Upper lobe of right lung (tissue), 1 donor: ENCODE measurements around the gene ZNF700. TPM values are rescaled to one million over a fixed set of nuclear protein-coding genes. Genes with fewer than 3 reads are reported as not detected.
"Not testable (repeated sequence)": the region's sequence is repeated elsewhere in the genome, so short reads cannot be mapped to it uniquely, and the experiment has no call there.

Experiments
- ATAC-seq: fragments of 200-7000 bp; cut with Tn5 transposase; one replicate; pipeline ENCODE4 v1.9.1; 2020; ENCODE audit warnings: mild to moderate bottlenecking, moderate library complexity
- DNase-seq: peaks from one replicate; pipeline ENCODE4 v3.0.0-alpha.2; 2020
- H3K27ac ChIP-seq: fragments of 200-600 bp; one replicate; pipeline ENCODE4 v1.8.0; 2022
- H3K27me3 ChIP-seq: fragments of 200-600 bp; one replicate; pipeline ENCODE4 v1.8.0; 2022; ENCODE audit warnings: mild to moderate bottlenecking
- H3K36me3 ChIP-seq: fragments of 200-600 bp; one replicate; pipeline ENCODE4 v1.8.0; 2022
- H3K4me1 ChIP-seq: fragments of 200-600 bp; one replicate; pipeline ENCODE4 v1.8.0; 2022
- H3K4me3 ChIP-seq: fragments of 200-600 bp; one replicate; pipeline ENCODE4 v1.8.0; 2022; ENCODE audit warnings: mild to moderate bottlenecking
- H3K9me3 ChIP-seq: fragments of 200-600 bp; one replicate; pipeline ENCODE4 v1.8.0; 2022
- CTCF ChIP-seq: fragments of 200-600 bp; IDR thresholded peaks from one replicate; pipeline ENCODE4 v1.8.0; 2022; ENCODE audit warnings: antibody characterized with exemption
- intact Hi-C: fragments of 100-400 bp; cut with DNase I; formaldehyde crosslinking; loops from one replicate; pipeline ENCODE4 v1.11.0; 2022
- total RNA-seq: library from RNA; stranded (reverse); fragmentation: NEBNext Ultra II Directional; extraction: Animal tissue kit (Norgen Biotek cat#: 25700); gene quantifications from one replicate; pipeline ENCODE4 v1.2.1, GENCODE V29; 2021
- donor health status: DM: no; HTN: yes; CAD: no; lungs with severe emphysema.

ZNF700 gene
- total RNA-seq, 1 donor from 2014 or later = 10.9 TPM

- no peak overlapping the region for H3K4me3 ChIP-seq
- no peak overlapping the region for H3K27ac ChIP-seq
- DNase-seq = no peak
- H3K9me3 ChIP-seq = peaks cover 67% of the 10 kb centered on the region
- H3K27me3 ChIP-seq = no peaks in the 10 kb centered on the region
- intact Hi-C loops = no loop called here
- no peak for TF ChIP-seq CTCF
- H3K4me1 ChIP-seq = no peaks in the 10 kb centered on the region
- H3K36me3 ChIP-seq = peaks cover 23% of the 10 kb centered on the region
- ATAC-seq = no peak
Measured at GRCh38 chr19:11905928-11906327, 19.0 kb upstream of the ZNF700 start.

GRCh38 chr19:11911937-11912336 lies 13.0 kb upstream of the ZNF700 start:
- H3K27ac ChIP-seq, H3K4me3 ChIP-seq, DNase-seq: not testable (repeated sequence)

GRCh38 chr19:11914417-11915051 lies 10.4 kb upstream of the ZNF700 start:
- H3K4me1 ChIP-seq, ATAC-seq, DNase-seq, H3K4me3 ChIP-seq, H3K27me3 ChIP-seq, H3K36me3 ChIP-seq, intact Hi-C loops, H3K27ac ChIP-seq: not testable (repeated sequence)
- peaks cover 25% of the 10 kb centered on the region for H3K9me3 ChIP-seq

More at GRCh38 chr19:11911937-11912336, 13.0 kb upstream of the ZNF700 start:
- H3K27me3 ChIP-seq, H3K36me3 ChIP-seq, H3K4me1 ChIP-seq, ATAC-seq, intact Hi-C loops: not testable (repeated sequence)
- peaks cover 47% of the 10 kb centered on the region for H3K9me3 ChIP-seq

GRCh38 chr19:11921852-11922495 lies 2.9 kb upstream of the ZNF700 start:
- no peak for ATAC-seq
- Histone ChIP-seq H3K27ac (no peak overlapping the region), H3K9me3 (no peaks in the 10 kb centered on the region), H3K4me3 (no peak overlapping the region), H3K36me3 (no peaks in the 10 kb centered on the region), H3K27me3 (no peaks in the 10 kb centered on the region), H3K4me1 (peaks cover 19% of the 10 kb centered on the region)
- intact Hi-C loops = no loop called here
- DNase-seq = no peak
- TF ChIP-seq CTCF = no peak

- DNase-seq, intact Hi-C loops, H3K9me3 ChIP-seq: not testable (repeated sequence)
Measured at GRCh38 chr19:11925651-11926187, 812 bp downstream of the ZNF700 start.

GRCh38 chr19:11927227-11927626 lies 2.3 kb downstream of the ZNF700 start:
- DNase-seq = no peak
- no peak for TF ChIP-seq CTCF
- no peak overlapping the region for H3K4me3 ChIP-seq
- no peaks in the 10 kb centered on the region for H3K9me3 ChIP-seq
- peaks cover 19% of the 10 kb centered on the region for H3K4me1 ChIP-seq
- ATAC-seq = no peak
- intact Hi-C loops = no loop called here
- no peak overlapping the region for H3K27ac ChIP-seq
- H3K36me3 ChIP-seq = no peaks in the 10 kb centered on the region
- no peaks in the 10 kb centered on the region for H3K27me3 ChIP-seq

More at GRCh38 chr19:11925651-11926187, 812 bp downstream of the ZNF700 start:
- H3K36me3 ChIP-seq, ATAC-seq, H3K27me3 ChIP-seq: not testable (repeated sequence)
- Histone ChIP-seq H3K4me1 (peaks cover 19% of the 10 kb centered on the region), H3K27ac (peak overlapping the region; percentile 97), H3K4me3 (peak overlapping the region; percentile 96)

- no peak overlapping the region for H3K4me3 ChIP-seq
- H3K27ac ChIP-seq = no peak overlapping the region
- H3K9me3 ChIP-seq = peaks cover 6% of the 10 kb centered on the region
- DNase-seq (no peak), ATAC-seq (peak; percentile 53)
- peaks cover 8% of the 10 kb centered on the region for H3K4me1 ChIP-seq
- no peaks in the 10 kb centered on the region for H3K27me3 ChIP-seq
- no peaks in the 10 kb centered on the region for H3K36me3 ChIP-seq
- no peak for TF ChIP-seq CTCF
- intact Hi-C loops = no loop called here
Measured at GRCh38 chr19:11931051-11931450, 6.1 kb downstream of the ZNF700 start.
